GM06990 (cell line): Measurements from ENCODE around the gene RGL4.

ENCODE experiments used
- DNase-seq: peaks from one replicate; pipeline ENCODE4 v3.0.0-alpha.2; 2011; ENCODE audit not compliant: insufficient read length; ENCODE audit errors: extremely low read depth
- H3K27me3 ChIP-seq: replicated peaks from 2 replicates; pipeline ENCODE4 v1.6.0; 2011; ENCODE audit warnings: low read length; ENCODE audit not compliant: control insufficient read depth, insufficient read depth
- H3K36me3 ChIP-seq: 2 replicates; pipeline ENCODE4 v1.5.1; 2011; ENCODE audit warnings: low read length; ENCODE audit not compliant: control insufficient read depth, insufficient read depth
- H3K4me3 ChIP-seq: replicated peaks from 2 replicates; pipeline ENCODE4 v1.5.1; 2011; ENCODE audit warnings: low read depth, mild to moderate bottlenecking, control low read depth, low read length
- TF ChIP-seq, protein P1 (sequence below): IDR thresholded peaks from 2 replicates; pipeline ENCODE4 v1.5.1; 2011; ENCODE audit warnings: low read length, control low read depth, mild to moderate bottlenecking, inconsistent platforms; ENCODE audit not compliant: insufficient read depth, poor library complexity, severe bottlenecking

RGL4 gene

DNA sequence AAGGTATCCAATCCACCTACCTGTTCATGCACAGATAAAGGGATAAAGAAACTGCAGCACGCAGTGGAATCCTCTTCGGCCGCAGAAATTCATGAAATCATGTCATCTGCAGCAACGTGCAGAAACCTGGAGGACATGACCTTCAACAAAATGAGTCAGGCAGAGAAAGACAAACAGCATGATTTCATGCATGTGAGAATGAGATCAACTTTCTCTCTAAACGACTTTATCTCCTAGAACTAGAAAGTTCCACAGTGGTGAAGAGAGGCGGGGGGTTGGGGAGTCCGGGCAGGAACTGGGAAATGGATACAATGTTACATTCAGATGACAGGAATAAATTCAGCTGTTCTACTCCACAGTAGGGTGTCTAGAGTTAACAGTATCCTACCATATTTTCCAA lies 9.9 kb downstream of the RGL4 start:
- Histone ChIP-seq H3K36me3 (peaks cover 4% of the 10 kb centered on the region), H3K4me3 (no peak overlapping the region), H3K27me3 (no peaks in the 10 kb centered on the region)
- TF ChIP-seq, protein P1, sequence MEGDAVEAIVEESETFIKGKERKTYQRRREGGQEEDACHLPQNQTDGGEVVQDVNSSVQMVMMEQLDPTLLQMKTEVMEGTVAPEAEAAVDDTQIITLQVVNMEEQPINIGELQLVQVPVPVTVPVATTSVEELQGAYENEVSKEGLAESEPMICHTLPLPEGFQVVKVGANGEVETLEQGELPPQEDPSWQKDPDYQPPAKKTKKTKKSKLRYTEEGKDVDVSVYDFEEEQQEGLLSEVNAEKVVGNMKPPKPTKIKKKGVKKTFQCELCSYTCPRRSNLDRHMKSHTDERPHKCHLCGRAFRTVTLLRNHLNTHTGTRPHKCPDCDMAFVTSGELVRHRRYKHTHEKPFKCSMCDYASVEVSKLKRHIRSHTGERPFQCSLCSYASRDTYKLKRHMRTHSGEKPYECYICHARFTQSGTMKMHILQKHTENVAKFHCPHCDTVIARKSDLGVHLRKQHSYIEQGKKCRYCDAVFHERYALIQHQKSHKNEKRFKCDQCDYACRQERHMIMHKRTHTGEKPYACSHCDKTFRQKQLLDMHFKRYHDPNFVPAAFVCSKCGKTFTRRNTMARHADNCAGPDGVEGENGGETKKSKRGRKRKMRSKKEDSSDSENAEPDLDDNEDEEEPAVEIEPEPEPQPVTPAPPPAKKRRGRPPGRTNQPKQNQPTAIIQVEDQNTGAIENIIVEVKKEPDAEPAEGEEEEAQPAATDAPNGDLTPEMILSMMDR: no peak
- no peak for DNase-seq

DNA sequence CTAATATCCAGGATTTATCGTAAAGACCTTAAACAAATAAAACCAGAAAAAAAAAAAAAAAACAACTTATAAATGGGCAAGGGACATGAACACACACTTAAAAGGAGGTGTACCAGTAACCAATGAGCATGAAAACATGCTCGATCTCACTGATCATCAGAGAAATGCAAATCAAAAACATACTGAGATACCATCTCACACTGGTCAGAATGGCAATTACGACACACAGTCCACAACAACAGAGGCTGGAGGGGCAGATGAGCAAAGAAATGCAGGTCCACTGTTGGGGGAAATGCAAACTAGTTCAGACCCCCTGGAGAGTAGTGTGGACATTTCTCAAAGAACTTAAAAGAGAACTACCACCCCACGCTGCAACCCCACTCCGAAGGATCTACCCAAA lies 13.2 kb downstream of the RGL4 start:
- TF ChIP-seq, protein P1: no peak
- no peak for DNase-seq
- Histone ChIP-seq H3K4me3 (no peak overlapping the region), H3K36me3 (peaks cover 8% of the 10 kb centered on the region), H3K27me3 (no peaks in the 10 kb centered on the region)

DNA sequence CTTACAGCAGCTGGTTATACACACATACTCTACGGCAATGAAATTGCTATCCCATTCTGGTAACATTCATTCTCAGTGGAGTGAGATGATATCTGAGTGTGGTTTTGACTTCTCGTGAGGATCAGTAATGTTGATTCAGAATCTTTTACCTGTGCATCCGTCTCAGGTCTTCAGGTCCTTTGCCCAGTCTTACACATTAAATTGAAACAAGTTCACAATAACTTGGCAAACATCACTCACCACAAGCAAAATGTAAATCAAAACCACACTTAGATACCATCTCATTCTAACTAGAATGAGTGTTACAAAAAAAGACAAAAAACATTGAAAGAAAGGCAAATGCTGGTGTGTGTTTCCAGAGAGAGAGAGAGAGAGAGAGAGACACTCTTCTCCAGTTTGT lies 14.0 kb downstream of the RGL4 start:
- H3K4me3 ChIP-seq: no peak overlapping the region
- H3K27me3 ChIP-seq: no peaks in the 10 kb centered on the region
- TF ChIP-seq, protein P1: no peak
- no peak for DNase-seq
- H3K36me3 ChIP-seq: peaks cover 8% of the 10 kb centered on the region

DNA sequence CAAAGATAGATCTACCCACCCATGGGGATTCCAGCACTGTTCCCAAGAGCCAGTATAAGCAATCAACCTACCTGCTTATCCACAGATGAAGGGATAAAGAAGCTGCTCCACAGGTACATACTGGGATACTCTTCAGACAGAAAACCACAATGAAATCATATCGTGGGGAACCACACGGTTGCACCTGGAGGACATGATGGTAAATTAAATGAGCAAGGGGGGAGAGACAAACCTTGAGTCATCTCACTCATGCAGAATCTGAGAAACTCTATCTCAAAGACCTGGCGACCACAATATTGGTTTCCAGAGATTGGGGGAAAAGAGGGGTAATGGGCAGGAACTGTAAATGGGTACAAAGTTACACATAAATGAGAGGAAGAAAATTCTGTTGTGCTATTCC lies 14.5 kb downstream of the RGL4 start:
- TF ChIP-seq, protein P1: no peak
- H3K36me3 ChIP-seq: peaks cover 8% of the 10 kb centered on the region
- no peak for DNase-seq
- H3K4me3 ChIP-seq: no peak overlapping the region
- H3K27me3 ChIP-seq: no peaks in the 10 kb centered on the region

DNA sequence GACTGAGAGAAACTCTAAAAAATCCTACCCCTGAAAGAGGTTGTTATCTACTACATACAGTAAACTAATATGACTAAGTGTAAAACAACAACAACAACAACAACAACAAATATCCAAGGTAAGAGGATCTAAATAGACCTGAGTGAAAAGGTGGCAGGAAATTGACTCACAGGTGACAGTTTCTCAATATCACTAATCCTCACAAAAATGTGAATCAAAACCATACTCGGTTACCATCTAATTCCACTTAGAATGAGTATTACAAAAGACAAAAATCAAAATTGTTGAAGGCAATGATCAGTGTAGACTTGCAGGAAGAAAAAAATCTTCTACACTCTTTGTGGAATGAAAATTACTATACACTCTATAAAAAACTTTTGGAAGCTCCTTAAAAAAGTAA lies 17.5 kb downstream of the RGL4 start:
- DNase-seq: no peak
- H3K36me3 ChIP-seq: peaks cover 15% of the 10 kb centered on the region
- H3K27me3 ChIP-seq: no peaks in the 10 kb centered on the region
- H3K4me3 ChIP-seq: no peak overlapping the region
- TF ChIP-seq, protein P1: no peak

DNA sequence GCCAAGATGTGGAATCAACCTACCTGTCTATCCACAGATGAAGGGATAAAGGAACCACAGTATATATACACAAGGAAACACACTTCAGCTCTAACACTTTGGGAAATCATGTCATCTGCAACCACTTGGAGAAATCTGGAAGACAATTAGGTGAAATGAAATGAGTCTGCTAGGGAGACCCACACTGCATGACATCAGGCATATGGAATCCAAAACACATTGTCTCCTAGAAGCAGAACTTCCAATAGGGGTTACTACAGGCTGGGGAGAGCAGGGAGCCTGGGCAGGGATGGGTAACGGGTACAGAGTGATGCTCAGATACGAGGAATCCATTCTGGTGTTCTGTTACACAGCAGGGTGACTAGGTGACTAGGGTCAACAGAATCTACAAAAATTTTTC lies 18.3 kb downstream of the RGL4 start:
- H3K36me3 ChIP-seq: peaks cover 18% of the 10 kb centered on the region
- no peak overlapping the region for H3K4me3 ChIP-seq
- H3K27me3 ChIP-seq: no peaks in the 10 kb centered on the region
- DNase-seq: no peak
- TF ChIP-seq, protein P1: no peak
